ENCODE data around the gene VTN. TPM values are rescaled to one million over a fixed set of nuclear protein-coding genes. Genes with fewer than 3 reads are reported as not detected.

VTN gene
- total RNA-seq, 1 donor from 2014 or later: not detected

- peak overlapping the region; percentile 80 for H3K4me3 ChIP-seq (ENCODE audit: low read depth, low read length)
- TF ChIP-seq, protein P1, sequence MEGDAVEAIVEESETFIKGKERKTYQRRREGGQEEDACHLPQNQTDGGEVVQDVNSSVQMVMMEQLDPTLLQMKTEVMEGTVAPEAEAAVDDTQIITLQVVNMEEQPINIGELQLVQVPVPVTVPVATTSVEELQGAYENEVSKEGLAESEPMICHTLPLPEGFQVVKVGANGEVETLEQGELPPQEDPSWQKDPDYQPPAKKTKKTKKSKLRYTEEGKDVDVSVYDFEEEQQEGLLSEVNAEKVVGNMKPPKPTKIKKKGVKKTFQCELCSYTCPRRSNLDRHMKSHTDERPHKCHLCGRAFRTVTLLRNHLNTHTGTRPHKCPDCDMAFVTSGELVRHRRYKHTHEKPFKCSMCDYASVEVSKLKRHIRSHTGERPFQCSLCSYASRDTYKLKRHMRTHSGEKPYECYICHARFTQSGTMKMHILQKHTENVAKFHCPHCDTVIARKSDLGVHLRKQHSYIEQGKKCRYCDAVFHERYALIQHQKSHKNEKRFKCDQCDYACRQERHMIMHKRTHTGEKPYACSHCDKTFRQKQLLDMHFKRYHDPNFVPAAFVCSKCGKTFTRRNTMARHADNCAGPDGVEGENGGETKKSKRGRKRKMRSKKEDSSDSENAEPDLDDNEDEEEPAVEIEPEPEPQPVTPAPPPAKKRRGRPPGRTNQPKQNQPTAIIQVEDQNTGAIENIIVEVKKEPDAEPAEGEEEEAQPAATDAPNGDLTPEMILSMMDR (conservative IDR thresholded peaks at IDR 0.05; ENCODE audit: low read depth, low read length): no peak
- no peak for DNase-seq (ENCODE audit: low read depth)
Measured at GRCh38 chr17:28384281-28385036, 14.4 kb upstream of the VTN start.

GRCh38 chr17:28381141-28381825 lies 11.2 kb upstream of the VTN start:
- TF ChIP-seq, protein P1 (conservative IDR thresholded peaks at IDR 0.05; ENCODE audit: low read depth, low read length): peak; percentile 59
- peak overlapping the region; percentile 27 for H3K4me3 ChIP-seq (ENCODE audit: low read depth, low read length)
- no peak for DNase-seq (ENCODE audit: low read depth)

GRCh38 chr17:28379814-28380801 lies 10.0 kb upstream of the VTN start:
- no peak for DNase-seq (ENCODE audit: low read depth)
- TF ChIP-seq, protein P1 (conservative IDR thresholded peaks at IDR 0.05; ENCODE audit: low read depth, low read length): no peak
- H3K4me3 ChIP-seq (ENCODE audit: low read depth, low read length): no peak overlapping the region

- no peak overlapping the region for H3K4me3 ChIP-seq (ENCODE audit: low read depth, low read length)
- TF ChIP-seq, protein P1 (conservative IDR thresholded peaks at IDR 0.05; ENCODE audit: low read depth, low read length): no peak
- no peak for DNase-seq (ENCODE audit: low read depth)
Measured at GRCh38 chr17:28372945-28373274, 2.8 kb upstream of the VTN start.

DNA sequence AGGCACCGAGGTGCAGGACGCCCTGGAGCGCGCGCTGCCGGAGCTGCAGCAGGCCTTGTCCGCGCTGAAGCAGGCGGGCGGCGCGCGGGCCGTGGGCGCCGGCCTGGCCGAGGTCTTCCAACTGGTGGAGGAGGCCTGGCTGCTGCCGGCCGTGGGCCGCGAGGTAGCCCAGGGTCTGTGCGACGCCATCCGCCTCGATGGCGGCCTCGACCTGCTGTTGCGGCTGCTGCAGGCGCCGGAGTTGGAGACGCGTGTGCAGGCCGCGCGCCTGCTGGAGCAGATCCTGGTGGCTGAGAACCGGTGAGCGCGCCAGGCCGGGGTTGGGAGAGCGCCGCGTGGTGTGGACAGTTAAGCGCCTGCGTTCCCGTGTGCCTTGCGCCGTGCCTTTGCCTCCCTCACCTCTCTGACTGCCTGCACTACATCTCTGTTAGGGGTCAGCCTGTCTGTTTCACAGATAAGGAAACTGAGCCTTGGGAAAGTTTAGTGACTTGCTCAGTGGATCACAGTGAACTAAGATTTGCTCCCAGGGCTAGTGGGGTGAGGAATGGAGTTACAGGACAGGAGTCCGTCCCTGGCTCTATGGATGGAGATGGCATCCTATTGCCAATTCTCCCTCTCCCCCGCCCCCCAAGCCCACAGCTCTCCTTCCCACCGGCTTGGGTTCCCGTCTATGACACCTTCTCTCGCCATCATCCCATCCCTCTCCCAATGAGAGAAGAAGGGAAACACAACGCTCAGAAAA lies 2.3 kb upstream of the VTN start:
- no peak for DNase-seq (ENCODE audit: low read depth)
- TF ChIP-seq, protein P1 (conservative IDR thresholded peaks at IDR 0.05; ENCODE audit: low read depth, low read length): no peak
- H3K4me3 ChIP-seq (ENCODE audit: low read depth, low read length): no peak overlapping the region
